GM18508 (cell line): ENCODE results near the gene MRGPRF.
"Not testable (repeated sequence)": the region's sequence is repeated elsewhere in the genome, so short reads cannot be mapped to it uniquely, and the experiment has no call there.

ENCODE experiments used
- ATAC-seq: cut with Tn5 transposase; IDR thresholded peaks from one replicate; pipeline ENCODE4 v1.9.1; 2021; ENCODE audit warnings: moderate number of reproducible peaks; ENCODE audit not compliant: insufficient read depth, unreplicated experiment

MRGPRF gene

DNA sequence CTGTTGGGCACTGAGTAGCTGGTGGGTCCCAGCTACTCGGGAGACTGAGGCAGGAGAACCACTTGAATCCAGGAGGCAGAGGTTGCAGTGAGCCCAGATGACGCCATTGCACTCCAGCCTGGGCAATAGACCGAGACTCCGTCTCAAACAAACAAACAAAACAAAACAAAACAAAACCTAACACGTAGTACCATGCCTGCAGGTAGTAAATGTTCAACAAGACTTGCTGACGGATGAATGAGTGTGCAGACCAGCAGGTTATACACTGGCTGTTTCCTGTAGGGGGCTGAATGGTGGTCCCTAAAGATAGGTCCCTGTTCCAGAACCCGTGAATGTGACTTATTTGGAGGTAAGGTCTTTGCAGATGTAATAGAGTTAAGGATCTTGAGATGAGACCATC is 19.5 kb downstream of the MRGPRF start:
- no peak for ATAC-seq

DNA sequence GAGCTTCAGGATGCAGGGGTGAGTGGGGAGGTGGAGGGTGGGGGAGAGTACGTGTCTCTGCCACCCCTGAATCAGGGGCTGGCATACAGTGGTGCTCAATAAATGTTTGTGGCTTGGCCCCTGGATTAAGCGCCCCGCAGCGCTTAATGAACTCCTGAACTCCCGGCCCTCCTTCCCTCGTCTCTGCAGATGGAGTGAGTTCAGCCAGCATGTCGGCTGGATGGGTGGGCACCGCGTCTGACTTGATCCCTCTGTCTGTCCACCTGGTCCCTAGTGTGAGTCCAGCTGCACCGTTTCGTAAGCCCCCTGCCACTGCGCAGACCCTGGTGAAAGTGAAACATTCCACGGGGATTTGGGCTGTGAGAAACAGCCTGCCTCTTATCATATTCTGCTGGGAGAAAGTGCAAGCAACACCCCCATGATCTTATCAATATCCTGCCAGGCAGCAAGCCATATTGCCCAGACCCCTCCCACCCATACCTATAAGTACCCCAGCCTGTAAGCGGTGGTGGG is 20.2 kb downstream of the MRGPRF start:
- no peak for ATAC-seq

DNA sequence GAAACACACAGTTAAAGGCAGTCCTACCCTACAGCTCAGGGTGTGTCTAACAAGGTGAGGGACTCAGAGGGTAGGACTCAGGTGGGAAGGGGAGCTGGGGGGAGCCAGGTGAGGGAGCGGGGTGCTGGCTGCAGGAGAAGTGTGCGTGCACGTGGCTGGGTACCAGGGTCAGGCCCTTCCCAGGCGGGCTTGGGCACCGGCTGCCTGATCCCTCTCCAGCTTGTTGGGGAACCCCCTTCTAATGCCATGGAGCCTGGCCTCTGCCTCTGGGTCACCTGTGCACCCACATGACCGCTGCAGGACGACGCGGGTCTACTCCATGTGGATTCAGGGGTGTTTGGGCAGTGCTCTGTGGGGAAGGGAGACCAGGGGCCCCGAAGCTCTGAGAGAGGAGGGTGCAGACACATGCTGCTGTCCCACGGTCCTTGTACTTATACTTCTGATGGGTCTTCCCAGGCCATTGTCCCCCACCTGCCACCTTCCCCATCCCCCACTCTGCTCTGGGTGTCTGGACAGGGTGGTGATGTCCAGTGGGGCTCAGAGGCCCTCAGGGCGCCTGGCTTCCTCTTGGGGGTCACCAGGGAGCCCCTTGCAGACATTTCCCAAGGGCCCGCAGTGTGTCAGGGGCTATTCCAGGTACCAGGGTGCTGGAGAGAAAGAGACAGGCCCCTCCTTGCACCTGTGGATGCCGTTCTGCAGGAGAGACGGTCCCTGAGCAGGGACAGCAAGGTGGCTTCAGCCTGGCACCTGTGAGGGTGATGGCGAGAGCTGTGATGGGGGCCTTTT is 21.9 kb downstream of the MRGPRF start:
- no peak for ATAC-seq

GRCh38 chr11:68989936-68990606 is 23.0 kb downstream of the MRGPRF start:
- no peak for ATAC-seq

GRCh38 chr11:68988491-68988890 is 24.6 kb downstream of the MRGPRF start:
- ATAC-seq, result no peak

DNA sequence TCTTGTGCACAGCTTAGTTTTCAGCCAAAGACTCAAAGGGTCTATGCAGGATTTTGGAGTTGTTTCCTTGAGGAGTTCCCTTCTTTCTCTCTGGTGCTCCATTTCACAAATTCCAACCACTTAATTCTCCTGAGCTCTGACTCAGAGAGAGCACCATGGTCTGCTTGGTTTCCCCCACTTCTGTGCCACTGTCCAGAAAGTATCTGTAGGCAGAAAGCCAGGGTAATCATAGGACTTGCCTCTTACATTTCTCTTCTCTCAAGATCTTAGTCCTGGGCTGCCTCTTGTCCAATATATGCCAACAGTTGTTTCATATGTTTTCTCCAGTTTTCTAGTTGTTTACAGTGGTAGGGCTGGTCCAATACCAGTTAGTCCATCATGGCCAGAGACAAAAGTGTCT is 25.8 kb downstream of the MRGPRF start:
- no peak for ATAC-seq

- ATAC-seq, result no peak
These were observed 29.2 kb downstream of the MRGPRF start for GRCh38 chr11:68983801-68984200.

DNA sequence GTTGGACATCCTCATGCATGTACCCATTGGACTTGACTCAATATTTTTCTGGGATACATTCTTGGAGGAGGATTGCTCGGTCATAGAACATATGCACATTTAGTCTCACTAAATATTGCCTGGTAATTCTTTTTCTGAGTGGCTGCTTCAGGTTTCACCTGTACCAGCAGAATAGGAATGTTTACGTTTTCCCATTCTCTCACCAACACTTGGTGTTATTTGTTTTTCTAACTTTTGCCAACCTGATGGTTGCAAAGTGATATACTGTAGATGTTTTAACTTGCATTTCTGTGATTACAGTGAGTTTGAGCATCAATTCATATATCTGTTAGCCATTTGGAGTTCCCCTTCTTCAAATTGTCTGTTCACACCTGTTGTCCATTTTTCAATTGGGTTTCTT is 30.9 kb downstream of the MRGPRF start:
- ATAC-seq, result no peak

DNA sequence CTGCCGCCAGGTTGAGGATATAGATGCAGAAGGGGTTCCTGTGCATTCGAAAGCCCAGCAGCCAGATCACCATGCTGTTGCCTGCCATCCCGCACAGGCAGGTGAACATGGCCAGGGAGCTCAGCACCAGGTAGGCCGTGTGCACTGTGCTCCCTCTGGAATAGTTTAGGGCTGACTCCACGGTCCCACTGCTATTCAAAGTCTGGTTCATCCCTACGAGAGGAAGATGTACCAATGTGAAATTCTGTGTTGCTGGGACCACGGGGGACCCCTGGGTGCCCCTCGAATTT is 32.3 kb downstream of the MRGPRF start, which contains the start of gene MRGPRD:
TSS of gene MRGPRD (minus strand) at position 211 of the 290 bp plus-strand sequence. CDS start at position 211, 0 bp downstream.
- ATAC-seq, result no peak

DNA sequence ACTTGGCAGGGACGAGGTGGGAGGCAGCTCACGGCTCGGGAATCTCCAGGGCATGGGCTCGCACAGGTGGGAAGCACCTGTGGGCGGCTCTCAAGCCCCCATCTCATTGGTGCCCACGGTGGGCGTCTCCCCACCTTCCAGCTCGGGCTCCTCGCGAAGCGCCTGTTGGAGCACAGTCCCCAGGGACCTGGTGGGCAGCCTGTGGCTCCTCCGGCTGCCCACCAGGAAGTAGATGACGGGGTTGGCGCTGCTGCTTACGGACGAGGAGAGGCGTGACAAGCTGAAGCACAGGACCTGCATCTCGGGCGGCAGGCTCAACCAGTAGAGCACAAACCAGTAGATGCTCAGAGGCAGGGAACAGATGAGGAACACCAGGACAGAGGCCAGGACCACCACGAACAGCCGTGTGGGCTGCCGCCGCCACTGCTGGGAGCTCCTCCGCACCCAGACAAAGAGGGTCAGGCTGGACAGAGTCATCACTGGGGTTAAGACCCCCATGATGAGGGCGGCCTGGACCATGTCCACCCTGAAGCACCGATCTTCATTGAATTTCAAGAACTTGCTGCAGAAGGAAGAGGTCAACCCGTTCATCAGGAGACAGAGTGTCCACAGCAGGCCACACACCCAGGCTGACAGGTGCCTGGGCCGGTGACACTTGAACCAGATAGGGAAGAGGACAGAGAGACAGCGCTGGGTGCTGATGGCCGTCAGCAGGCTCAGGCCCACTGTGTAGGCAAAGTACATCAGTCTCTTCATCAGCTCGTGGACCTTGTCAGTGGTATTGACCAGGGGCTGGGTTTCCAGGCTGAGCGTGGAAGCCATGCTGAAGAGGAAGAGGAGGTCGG is 32.9 kb downstream of the MRGPRF start:
- no peak for ATAC-seq

DNA sequence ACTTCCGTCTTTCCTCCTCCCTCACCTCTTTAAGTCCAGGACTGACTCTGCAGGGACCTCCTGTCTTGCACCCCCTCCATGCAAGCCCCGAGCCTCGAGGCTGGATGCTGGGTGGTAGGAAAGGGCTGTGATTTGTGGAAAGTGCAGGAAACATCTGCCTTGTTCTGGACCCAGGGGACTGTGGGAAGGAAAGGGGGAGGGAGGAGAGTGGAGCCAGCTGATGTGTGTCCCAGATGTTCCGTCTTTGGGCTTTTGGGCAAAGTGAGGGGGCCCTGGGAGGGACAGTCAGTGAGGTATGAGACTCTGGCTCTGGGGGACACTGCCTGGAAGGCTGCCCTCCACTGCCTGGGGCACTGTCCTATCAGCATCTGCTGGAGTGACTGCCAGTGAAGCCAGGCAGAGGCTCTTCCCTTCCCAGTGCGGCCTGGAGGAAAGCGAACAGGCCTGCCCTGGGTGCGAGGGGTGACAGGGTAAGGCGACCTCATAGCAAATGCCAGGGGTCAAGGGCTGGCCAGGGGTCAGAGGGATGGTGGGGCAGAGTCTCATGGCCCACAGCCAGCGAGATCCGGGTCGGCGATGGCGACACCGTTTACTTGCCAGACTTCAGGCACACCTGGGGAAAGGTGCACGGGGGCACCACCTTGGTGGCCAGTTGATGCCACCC is 34.0 kb downstream of the MRGPRF start:
- no peak for ATAC-seq

DNA sequence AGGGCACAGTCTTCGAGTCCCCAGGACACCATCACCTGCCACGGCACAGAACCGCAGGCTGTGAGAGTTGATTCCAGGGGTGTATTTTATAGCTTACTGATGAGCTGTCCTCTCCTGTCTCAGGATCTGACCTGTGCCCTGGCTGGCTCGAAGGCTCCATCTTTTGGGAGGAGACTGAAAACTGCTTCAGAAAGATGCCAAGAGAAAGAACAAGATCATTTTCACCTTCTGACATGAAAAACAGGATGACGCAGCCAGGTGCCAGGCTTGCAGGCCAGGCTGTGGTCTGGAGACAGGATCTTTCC is 34.5 kb downstream of the MRGPRF start:
- ATAC-seq, result no peak

DNA sequence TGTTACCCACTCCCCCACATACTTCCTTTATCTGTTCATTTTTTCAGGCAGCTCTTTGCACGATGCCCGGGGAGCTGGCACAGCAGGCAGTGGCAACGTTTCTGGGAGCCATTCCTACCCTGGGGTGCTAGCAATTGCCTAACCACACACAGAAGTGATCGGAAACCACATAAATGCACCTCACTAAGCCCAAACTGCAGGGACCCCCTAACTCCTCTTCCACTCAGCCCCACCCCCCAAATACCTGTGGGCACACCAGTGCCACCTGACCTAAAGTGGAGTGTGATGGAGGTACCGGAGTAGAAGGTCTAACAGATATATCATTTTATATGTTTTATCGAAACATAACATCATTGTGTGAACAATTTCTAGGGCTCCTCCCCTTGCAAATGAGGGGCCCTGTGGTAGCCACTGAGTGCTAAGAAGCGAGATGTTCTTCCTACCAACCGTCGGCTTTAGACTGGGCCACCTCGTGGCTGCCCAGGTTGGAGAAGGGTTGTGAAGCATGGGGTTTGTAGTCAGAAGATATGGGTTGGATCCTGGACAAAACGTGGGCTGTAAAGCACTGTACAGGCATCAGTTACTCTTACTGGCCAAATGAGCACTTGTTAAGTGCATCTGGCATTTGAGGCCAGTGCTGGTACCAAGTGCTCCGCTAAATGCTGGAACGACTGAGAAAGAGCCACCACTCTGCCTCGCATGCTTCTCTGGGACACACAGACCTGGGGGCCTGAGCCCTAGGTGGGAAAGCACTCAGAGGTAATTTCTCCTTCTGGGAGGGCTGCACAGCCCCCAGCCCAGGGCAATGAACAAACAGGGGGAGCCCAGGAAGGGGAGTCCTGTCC is 35.0 kb downstream of the MRGPRF start:
- ATAC-seq, result no peak

- ATAC-seq, result no peak
These were observed 36.5 kb downstream of the MRGPRF start for GRCh38 chr11:68976563-68976962.

DNA sequence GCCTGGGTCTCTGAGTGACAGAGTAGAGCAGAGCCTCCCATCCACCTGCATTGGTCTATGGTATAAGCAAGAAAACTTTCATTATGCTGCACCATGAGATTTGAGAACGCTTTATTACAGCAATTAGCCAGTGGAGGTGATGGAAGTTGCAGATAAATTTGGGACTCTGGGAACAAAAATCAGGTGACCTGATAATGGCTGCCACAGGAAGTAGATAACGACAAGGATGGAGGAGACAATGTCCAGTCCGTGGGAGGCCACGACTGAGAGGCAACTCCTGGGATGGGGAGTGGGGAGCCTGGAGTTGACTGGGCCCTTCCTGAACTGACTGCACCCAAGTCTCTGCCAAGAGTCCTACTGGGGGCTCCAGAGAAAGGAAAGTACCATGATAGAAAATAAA is 37.0 kb downstream of the MRGPRF start:
- no peak for ATAC-seq

DNA sequence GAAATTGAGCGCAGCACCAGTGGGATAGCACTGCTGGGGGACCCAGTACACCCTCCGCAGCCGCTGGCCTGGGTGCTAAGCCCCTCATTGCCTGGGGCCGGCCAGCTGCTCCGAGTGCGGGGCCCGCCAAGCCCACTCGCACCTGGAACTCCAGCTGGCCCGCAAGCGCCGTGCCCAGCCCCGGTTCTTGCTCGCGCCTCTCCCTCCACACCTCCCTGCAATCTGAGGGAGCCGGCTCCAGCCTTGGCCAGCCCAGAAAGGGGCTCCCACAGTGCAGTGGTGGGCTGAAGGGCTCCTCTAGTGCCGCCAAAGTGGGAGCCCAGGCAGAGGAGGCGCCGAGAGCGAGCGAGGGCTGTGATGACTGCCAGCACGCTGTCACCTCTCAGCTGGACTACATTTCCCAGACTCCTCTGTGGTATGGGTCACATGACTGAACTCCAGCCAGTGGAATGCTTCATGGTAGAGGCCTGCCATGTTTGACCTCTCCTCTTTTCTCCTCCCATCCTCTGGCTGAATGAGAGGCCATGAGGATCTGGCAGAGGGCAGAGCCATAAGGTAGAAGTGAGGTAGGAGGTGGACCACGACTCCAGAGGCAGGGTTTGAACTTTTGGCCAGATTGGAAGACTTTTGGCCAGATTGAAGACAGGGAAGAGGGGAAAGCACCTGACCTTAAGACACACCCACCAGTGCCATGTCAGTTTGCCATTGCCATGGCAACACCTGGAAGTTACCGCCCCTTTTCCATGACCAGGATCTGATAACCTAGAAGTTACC is 38.4 kb downstream of the MRGPRF start:
- ATAC-seq, result no peak

DNA sequence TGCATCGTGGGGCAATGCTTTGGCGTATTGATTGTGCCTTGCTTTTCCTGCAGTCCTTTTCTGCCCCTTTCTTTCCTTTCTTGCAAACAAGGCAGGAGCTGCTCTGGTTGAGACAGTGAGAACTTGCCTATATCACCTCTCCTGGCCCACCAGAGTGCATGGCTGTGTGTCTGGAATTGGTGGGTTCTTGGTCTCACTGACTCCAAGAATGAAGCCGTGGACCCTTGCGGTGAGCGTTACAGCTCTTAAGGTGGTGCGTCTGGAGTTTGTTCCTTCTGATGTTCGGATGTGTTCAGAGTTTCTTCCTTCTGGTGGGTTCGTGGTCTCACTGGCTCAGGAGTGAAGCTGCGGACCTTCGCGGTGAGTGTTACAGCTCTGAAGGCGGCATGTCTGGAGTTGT is 39.3 kb downstream of the MRGPRF start:
- not testable (repeated sequence) for ATAC-seq

DNA sequence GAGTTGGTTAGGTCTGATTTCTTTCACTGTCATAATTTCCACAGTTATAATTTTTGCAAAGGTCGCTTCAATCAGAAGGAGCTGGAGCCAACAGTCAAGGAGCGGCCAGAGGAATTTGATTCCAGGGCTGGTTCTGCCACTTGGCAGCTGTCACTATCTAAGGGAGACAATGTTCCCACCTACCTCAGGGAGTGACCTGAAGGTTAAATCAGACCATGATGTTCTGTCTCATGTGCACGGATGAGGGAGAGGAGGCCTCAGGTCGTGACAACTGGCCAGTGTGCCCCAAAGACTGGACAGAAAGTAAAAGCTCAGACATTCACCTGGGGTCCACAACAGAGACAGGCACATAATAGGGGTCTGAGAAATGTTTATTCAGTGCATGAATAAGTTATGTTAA is 39.8 kb downstream of the MRGPRF start:
- no peak for ATAC-seq
